Esophagus muscularis mucosa (tissue), 4 donors: ENCODE data around the gene TADA2B.

Source experiments
- EP300 ChIP-seq: sonication (generic); formaldehyde crosslinking; IDR thresholded peaks from one replicate; pipeline ENCODE4 v1.6.1; 2017; ENCODE audit warnings: antibody characterized with exemption
- POLR2AphosphoS5 ChIP-seq, 2 donors: sonication (generic); formaldehyde crosslinking; IDR thresholded peaks; one replicate each; pipeline ENCODE4 v1.6.1; 2017; ENCODE audit warnings: antibody characterized with exemption in 2 of 2
- TF ChIP-seq, protein P1 (sequence below), 3 experiments: fragments of 200-600 bp in 2 of 3; fragments of 450-650 bp in 1 of 3; sonication (generic) in 2 of 3; IDR thresholded peaks; one replicate each; pipeline ENCODE4 v1.5.1; 2017 to 2019; ENCODE audit warnings: antibody characterized with exemption in 3 of 3, mild to moderate bottlenecking in 2 of 3, moderate library complexity in 1 of 3

DNA sequence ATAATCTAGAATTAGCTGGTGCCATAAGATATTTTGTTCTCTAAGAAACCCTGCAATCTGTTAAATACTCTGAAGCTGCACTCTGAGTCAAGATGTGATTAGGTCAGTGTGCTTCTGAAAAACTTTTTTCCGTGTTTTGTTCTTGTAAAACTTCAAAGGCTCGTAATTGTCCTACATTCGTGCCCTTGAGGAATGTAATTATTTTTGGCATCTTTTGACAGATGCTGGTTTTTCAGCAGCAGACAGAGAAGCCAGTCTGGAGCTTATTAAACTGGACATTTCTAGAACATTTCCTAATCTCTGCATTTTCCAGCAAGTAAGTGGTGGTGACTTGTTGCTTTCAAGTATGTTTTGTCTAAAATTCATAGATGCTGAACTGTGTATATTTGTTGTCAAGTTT is 36.8 kb upstream of the TADA2B start:
- TF ChIP-seq, protein P1, sequence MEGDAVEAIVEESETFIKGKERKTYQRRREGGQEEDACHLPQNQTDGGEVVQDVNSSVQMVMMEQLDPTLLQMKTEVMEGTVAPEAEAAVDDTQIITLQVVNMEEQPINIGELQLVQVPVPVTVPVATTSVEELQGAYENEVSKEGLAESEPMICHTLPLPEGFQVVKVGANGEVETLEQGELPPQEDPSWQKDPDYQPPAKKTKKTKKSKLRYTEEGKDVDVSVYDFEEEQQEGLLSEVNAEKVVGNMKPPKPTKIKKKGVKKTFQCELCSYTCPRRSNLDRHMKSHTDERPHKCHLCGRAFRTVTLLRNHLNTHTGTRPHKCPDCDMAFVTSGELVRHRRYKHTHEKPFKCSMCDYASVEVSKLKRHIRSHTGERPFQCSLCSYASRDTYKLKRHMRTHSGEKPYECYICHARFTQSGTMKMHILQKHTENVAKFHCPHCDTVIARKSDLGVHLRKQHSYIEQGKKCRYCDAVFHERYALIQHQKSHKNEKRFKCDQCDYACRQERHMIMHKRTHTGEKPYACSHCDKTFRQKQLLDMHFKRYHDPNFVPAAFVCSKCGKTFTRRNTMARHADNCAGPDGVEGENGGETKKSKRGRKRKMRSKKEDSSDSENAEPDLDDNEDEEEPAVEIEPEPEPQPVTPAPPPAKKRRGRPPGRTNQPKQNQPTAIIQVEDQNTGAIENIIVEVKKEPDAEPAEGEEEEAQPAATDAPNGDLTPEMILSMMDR (IDR thresholded peaks at IDR 0.05), result no peak
- no peak for TF ChIP-seq EP300
- TF ChIP-seq POLR2AphosphoS5 (IDR thresholded peaks at IDR 0.05), result no peak
